ENCODE results near the gene EFR3B. TPM values are rescaled to one million over a fixed set of nuclear protein-coding genes. Genes with fewer than 3 reads are reported as not detected.
"Not testable (repeated sequence)": the region's sequence is repeated elsewhere in the genome, so short reads cannot be mapped to it uniquely, and the experiment has no call there.

EFR3B gene
- total RNA-seq, 1 experiment from 2014 or later: not detected

- no peak for TF ChIP-seq EZH2 (IDR thresholded peaks at IDR 0.05; ENCODE audit: low read depth)
- TF ChIP-seq, protein P1, sequence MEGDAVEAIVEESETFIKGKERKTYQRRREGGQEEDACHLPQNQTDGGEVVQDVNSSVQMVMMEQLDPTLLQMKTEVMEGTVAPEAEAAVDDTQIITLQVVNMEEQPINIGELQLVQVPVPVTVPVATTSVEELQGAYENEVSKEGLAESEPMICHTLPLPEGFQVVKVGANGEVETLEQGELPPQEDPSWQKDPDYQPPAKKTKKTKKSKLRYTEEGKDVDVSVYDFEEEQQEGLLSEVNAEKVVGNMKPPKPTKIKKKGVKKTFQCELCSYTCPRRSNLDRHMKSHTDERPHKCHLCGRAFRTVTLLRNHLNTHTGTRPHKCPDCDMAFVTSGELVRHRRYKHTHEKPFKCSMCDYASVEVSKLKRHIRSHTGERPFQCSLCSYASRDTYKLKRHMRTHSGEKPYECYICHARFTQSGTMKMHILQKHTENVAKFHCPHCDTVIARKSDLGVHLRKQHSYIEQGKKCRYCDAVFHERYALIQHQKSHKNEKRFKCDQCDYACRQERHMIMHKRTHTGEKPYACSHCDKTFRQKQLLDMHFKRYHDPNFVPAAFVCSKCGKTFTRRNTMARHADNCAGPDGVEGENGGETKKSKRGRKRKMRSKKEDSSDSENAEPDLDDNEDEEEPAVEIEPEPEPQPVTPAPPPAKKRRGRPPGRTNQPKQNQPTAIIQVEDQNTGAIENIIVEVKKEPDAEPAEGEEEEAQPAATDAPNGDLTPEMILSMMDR (conservative IDR thresholded peaks at IDR 0.05): no peak
- ChIA-PET POLR2A (ENCODE audit: unreplicated experiment) (no interaction called here), CTCF (no interaction called here)
- intact Hi-C loops (cut with micrococcal nuclease; ENCODE audit: unreplicated experiment): no loop called here
- BruUV-seq (replicated peaks): no TSS peak
- H3K9me2 ChIP-seq (ENCODE audit: insufficient read depth): no peaks in the 10 kb centered on the region
- no peak overlapping the region for H3K27ac ChIP-seq
- H3K4me3 ChIP-seq: no peak overlapping the region
- H3K9me3 ChIP-seq (ENCODE audit: insufficient read depth, low read depth): no peaks in the 10 kb centered on the region
- H2AFZ ChIP-seq: no peak overlapping the region
- no peaks in the 10 kb centered on the region for H4K20me1 ChIP-seq (ENCODE audit: insufficient read depth)
- DNase-seq: no peak
- no peaks in the 10 kb centered on the region for H3K36me3 ChIP-seq (ENCODE audit: low read depth)
- no peaks in the 10 kb centered on the region for H3K4me1 ChIP-seq (replicated peaks; ENCODE audit: insufficient read depth)
- no peaks in the 10 kb centered on the region for H3K79me2 ChIP-seq (ENCODE audit: low read depth)
- no peaks in the 10 kb centered on the region for H3F3A ChIP-seq (ENCODE audit: insufficient read depth, low read depth)
- no peak overlapping the region for H3K4me2 ChIP-seq
- peaks cover 60% of the 10 kb centered on the region for H3K27me3 ChIP-seq (ENCODE audit: insufficient read depth, low read depth)
Observed at GRCh38 chr2:25145803-25146202, 103.9 kb downstream of the EFR3B start.

DNA sequence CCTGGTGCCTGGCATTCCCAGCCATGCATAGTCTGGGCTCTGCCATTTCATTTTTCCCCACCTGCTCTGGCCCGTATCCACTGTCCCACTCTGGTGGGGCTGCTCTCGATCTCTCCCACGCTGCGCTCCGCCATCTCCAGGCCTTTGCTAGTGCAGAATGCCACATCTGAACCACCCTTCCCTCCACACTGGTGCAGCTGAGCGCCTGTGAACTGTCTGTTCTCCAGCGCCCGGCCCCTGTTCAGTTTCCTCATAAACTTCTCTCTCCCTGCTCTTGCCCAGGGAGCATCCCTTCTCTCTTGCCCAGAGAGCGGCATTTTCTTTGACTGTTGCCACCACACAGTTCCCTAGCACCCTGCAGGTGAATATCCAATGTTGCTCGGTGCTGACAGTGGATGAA, 105.0 kb downstream of the EFR3B start:
- Histone ChIP-seq H3K4me2 (no peak overlapping the region), H3K9me3 (ENCODE audit: insufficient read depth, low read depth) (no peaks in the 10 kb centered on the region), H3K79me2 (ENCODE audit: low read depth) (no peaks in the 10 kb centered on the region), H3K9me2 (ENCODE audit: insufficient read depth) (no peaks in the 10 kb centered on the region), H3K4me1 (replicated peaks; ENCODE audit: insufficient read depth) (no peaks in the 10 kb centered on the region), H3K27ac (no peak overlapping the region), H3K27me3 (ENCODE audit: insufficient read depth, low read depth) (peaks cover 65% of the 10 kb centered on the region), H3K4me3 (no peak overlapping the region), H3F3A (ENCODE audit: insufficient read depth, low read depth) (no peaks in the 10 kb centered on the region), H4K20me1 (ENCODE audit: insufficient read depth) (no peaks in the 10 kb centered on the region), H2AFZ (no peak overlapping the region), H3K36me3 (ENCODE audit: low read depth) (no peaks in the 10 kb centered on the region)
- ChIA-PET CTCF (no interaction called here), POLR2A (ENCODE audit: unreplicated experiment) (no interaction called here)
- BruUV-seq (replicated peaks): no TSS peak
- no peak for DNase-seq
- no peak for TF ChIP-seq EZH2 (IDR thresholded peaks at IDR 0.05; ENCODE audit: low read depth)
- TF ChIP-seq, protein P1 (conservative IDR thresholded peaks at IDR 0.05): no peak
- intact Hi-C loops (cut with micrococcal nuclease; ENCODE audit: unreplicated experiment): no loop called here

GRCh38 chr2:25149646-25150045, 107.8 kb downstream of the EFR3B start:
- TF ChIP-seq, protein P1 (conservative IDR thresholded peaks at IDR 0.05): no peak
- TF ChIP-seq EZH2 (IDR thresholded peaks at IDR 0.05; ENCODE audit: low read depth): no peak
- H3K9me3 ChIP-seq (ENCODE audit: insufficient read depth, low read depth): no peaks in the 10 kb centered on the region
- no peak overlapping the region for H2AFZ ChIP-seq
- H3K4me2 ChIP-seq: no peak overlapping the region
- no peaks in the 10 kb centered on the region for H3F3A ChIP-seq (ENCODE audit: insufficient read depth, low read depth)
- intact Hi-C loops (cut with micrococcal nuclease; ENCODE audit: unreplicated experiment): no loop called here
- H3K36me3 ChIP-seq (ENCODE audit: low read depth): no peaks in the 10 kb centered on the region
- H3K27me3 ChIP-seq (ENCODE audit: insufficient read depth, low read depth): peaks cover 73% of the 10 kb centered on the region
- H3K9me2 ChIP-seq (ENCODE audit: insufficient read depth): no peaks in the 10 kb centered on the region
- H4K20me1 ChIP-seq (ENCODE audit: insufficient read depth): no peaks in the 10 kb centered on the region
- no peak overlapping the region for H3K27ac ChIP-seq
- no peaks in the 10 kb centered on the region for H3K4me1 ChIP-seq (replicated peaks; ENCODE audit: insufficient read depth)
- no TSS peak for BruUV-seq (replicated peaks)
- no peak overlapping the region for H3K4me3 ChIP-seq
- H3K79me2 ChIP-seq (ENCODE audit: low read depth): no peaks in the 10 kb centered on the region
- POLR2A ChIA-PET (ENCODE audit: unreplicated experiment): no interaction called here
- DNase-seq: no peak
- CTCF ChIA-PET: no interaction called here

DNA sequence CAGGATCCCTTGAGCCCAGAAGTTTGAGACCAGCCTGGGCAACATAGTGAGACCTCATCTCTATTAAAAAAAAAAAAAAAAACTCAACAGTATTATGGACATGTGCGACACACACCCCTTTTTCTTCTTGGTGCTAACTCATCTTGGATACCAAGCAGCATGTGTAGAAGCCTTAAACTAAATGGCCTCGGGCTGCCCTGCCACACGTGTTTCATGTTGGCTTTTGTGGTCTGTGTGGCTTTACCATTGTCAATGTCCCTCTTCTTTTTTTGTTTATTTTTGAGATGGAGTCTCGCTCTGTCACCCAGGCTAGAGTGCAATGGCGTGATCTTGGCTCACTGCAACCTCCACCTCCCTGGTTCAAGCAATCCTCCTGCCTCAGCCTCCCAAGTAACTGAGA, 109.1 kb downstream of the EFR3B start:
- DNase-seq; H3K4me2 ChIP-seq; H3K4me3 ChIP-seq; CTCF ChIA-PET; H2AFZ ChIP-seq; H3K27ac ChIP-seq; H3K36me3 ChIP-seq (ENCODE audit: low read depth); H3K9me3 ChIP-seq (ENCODE audit: insufficient read depth, low read depth); BruUV-seq (replicated peaks); H3K79me2 ChIP-seq (ENCODE audit: low read depth); intact Hi-C loops (cut with micrococcal nuclease; ENCODE audit: unreplicated experiment); H3K9me2 ChIP-seq (ENCODE audit: insufficient read depth); POLR2A ChIA-PET (ENCODE audit: unreplicated experiment); H3F3A ChIP-seq (ENCODE audit: insufficient read depth, low read depth); H3K4me1 ChIP-seq (replicated peaks; ENCODE audit: insufficient read depth); H4K20me1 ChIP-seq (ENCODE audit: insufficient read depth): not testable (repeated sequence)
- H3K27me3 ChIP-seq (ENCODE audit: insufficient read depth, low read depth): peaks cover 74% of the 10 kb centered on the region

Measured in PC-9 (cell line).